Common myeloid progenitor, CD34-positive (primary cell): ENCODE results near the gene CHMP6.

Experiments used
- CTCF ChIA-PET: fragments of 350-600 bp; sonication (Branson Sonifier 250); formaldehyde crosslinking; loops from one replicate; lab custom pipeline; 2021; ENCODE audit warnings: antibody characterized with exemption; lab: Charles Lee
- POLR2A ChIA-PET: fragments of 350-600 bp; sonication (Branson Sonifier 250); formaldehyde crosslinking; loops from one replicate; lab custom pipeline; 2021; ENCODE audit warnings: antibody characterized with exemption; lab: Charles Lee
- DNase-seq, 3 donors: peaks; one replicate each; pipeline versions ENCODE4 v3.0.0 to v3.0.0-alpha.2; 2013
- H3K27ac ChIP-seq, 2 experiments: 1 replicate in 1 of 2; 2 replicates in 1 of 2; pipeline ENCODE4 v1.7.0; 2013; ENCODE audit warnings: inconsistent platforms in 2 of 2, low read length in 2 of 2, mild to moderate bottlenecking in 2 of 2, low read depth in 1 of 2, moderate library complexity in 1 of 2; ENCODE audit not compliant: severe bottlenecking in 2 of 2, insufficient read depth in 1 of 2, poor library complexity in 1 of 2
- H3K27me3 ChIP-seq, 5 experiments: replicated peaks in 2 of 5; 1 replicate in 3 of 5; 2 replicates in 2 of 5; pipeline versions ENCODE4 v1.6.1 to v1.7.0; 2013; ENCODE audit warnings: low read length in 4 of 5, mild to moderate bottlenecking in 2 of 5, moderate library complexity in 2 of 5, inconsistent platforms in 1 of 5; ENCODE audit not compliant: insufficient read depth in 5 of 5, control insufficient read depth in 4 of 5
- H3K36me3 ChIP-seq, 4 experiments: 1 replicate in 2 of 4; 2 replicates in 2 of 4; pipeline versions ENCODE4 v1.6.1 to v1.7.0; 2013; ENCODE audit warnings: low read length in 3 of 4, control low read depth in 1 of 4, mild to moderate bottlenecking in 1 of 4; ENCODE audit not compliant: control insufficient read depth in 4 of 4, insufficient read depth in 4 of 4
- H3K4me1 ChIP-seq, 4 experiments: 1 replicate in 3 of 4; 2 replicates in 1 of 4; pipeline versions ENCODE4 v1.6.1 to v1.7.1; 2013; ENCODE audit warnings: low read length in 3 of 4, mild to moderate bottlenecking in 3 of 4, control low read depth in 1 of 4, inconsistent platforms in 1 of 4, moderate library complexity in 1 of 4; ENCODE audit not compliant: control insufficient read depth in 4 of 4, insufficient read depth in 4 of 4; ENCODE audit errors: control extremely low read depth in 1 of 4
- H3K4me3 ChIP-seq, 7 experiments: 1 replicate in 4 of 7; 2 replicates in 3 of 7; pipeline versions ENCODE4 v1.5.1 to v1.7.0; 2013; ENCODE audit warnings: mild to moderate bottlenecking in 7 of 7, low read length in 6 of 7, moderate library complexity in 6 of 7, inconsistent platforms in 2 of 7, low read depth in 2 of 7, control low read depth in 1 of 7; ENCODE audit not compliant: insufficient read depth in 4 of 7, control insufficient read depth in 1 of 7; ENCODE audit errors: extremely low read depth in 1 of 7
- H3K9me3 ChIP-seq, 5 experiments: 1 replicate in 4 of 5; 2 replicates in 1 of 5; pipeline versions ENCODE4 v1.6.1 to v1.7.1; 2013; ENCODE audit warnings: low read length in 4 of 5, mild to moderate bottlenecking in 2 of 5, inconsistent platforms in 1 of 5, low read depth in 1 of 5, moderate library complexity in 1 of 5; ENCODE audit not compliant: control insufficient read depth in 4 of 5, insufficient read depth in 2 of 5; ENCODE audit errors: control extremely low read depth in 1 of 5
- WGBS: methylation state at CpG from one replicate; pipeline ENCODE4 v1.1.5; 2013; ENCODE audit not compliant: insufficient coverage; 5-methylcytosine and 5-hydroxymethylcytosine counted together

Gene CHMP6

DNA sequence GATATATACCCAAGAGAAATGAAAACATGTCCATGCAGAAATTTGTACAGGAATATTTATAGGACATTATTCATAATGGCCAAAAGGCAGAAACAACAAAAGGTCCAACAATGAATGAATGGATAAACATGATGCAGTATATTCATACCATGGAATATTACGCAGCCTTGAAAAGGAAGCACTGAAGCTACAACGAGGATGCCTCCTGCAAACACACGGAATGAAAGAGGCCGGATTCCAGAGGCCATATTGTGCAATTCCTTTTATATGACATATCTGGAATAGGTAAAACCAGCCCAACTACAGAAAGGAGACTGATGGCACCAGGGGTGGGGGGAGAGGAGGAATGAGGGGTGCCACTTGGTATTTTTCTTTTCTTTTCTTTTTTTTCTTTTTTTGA, 14.5 kb upstream of the CHMP6 start:
- DNase-seq, result no peak
- 100% methylated on average over 2 of the region's 4 CpGs for WGBS
- Histone ChIP-seq H3K27me3 (peaks cover 0 to 4% (median 0%) of the 10 kb centered on the region in 5 experiments), H3K4me1 (peaks cover 0 to 11% (median 9%) of the 10 kb centered on the region in 4 experiments), H3K36me3 (no peaks in the 10 kb centered on the region), H3K4me3 (no peak overlapping the region), H3K27ac (no peak overlapping the region), H3K9me3 (no peaks in the 10 kb centered on the region)
- ChIA-PET CTCF (no interaction called here), POLR2A (interaction anchor here (0.7 kb wide), 1 partner anchor 65 kb away, joined by 4 read pairs; no protein-coding TSS in a partner anchor)

DNA sequence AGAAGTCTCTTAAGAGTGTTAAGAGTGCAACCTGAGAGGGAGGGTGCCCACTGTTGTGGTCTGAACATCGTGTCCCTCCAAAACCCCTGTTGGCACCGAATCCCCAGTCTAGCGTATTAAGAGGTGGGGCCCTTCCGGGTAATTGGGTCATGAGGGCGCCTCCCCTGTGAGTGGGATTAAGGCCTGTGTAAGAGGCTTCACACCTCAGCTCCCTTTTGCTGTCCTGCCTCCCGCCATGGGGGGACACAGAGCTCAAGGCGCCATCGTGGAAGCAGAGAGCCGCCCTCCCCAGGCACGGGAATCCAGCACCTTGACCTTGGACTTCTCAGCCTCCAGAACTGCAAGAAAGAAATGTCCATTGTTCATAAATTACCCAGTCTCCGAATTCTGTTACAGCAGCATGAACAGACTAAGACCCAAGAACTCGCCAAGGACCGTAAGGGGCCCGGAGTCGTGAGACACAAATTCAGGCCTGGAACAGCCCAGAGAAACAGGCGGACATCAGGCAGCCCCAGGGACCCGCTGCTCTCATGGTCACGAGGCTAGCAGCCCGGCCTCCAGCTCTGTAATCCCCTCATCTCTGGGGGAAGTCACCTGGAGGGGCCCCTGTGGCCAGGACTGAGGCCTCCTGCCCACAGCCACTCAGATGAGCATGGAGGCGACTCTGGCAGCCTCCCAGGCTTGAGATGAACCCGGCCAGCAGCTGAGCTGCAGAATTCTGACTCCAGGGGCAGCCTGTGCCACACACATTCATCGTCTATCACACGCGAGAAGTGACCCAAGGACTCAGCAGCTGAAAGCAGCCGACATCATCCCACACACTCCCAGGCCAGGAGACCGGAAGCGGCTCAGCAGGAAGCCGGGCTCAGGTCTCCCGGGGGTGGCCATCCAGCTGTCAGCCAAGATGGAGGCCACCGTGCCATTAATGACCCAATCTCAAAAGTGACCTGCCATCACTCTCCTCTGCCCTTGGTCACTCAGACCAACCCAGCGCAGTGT, 12.8 kb upstream of the CHMP6 start:
- Histone ChIP-seq H3K9me3 (no peaks in the 10 kb centered on the region), H3K4me1 (peaks cover 0 to 11% (median 9%) of the 10 kb centered on the region in 4 experiments), H3K36me3 (no peaks in the 10 kb centered on the region), H3K4me3 (no peak overlapping the region), H3K27ac (no peak overlapping the region), H3K27me3 (peaks cover 0 to 2% (median 0%) of the 10 kb centered on the region in 5 experiments)
- 95% methylated on average over 31 of the region's 31 CpGs for WGBS
- POLR2A ChIA-PET, result no interaction called here
- CTCF ChIA-PET, result interaction anchor here (0.6 to 1.5 kb wide), 4 partner anchors 8 to 551 kb away, joined by 3 to 5 read pairs (median 4); no protein-coding TSS in a partner anchor
- no peak for DNase-seq

DNA sequence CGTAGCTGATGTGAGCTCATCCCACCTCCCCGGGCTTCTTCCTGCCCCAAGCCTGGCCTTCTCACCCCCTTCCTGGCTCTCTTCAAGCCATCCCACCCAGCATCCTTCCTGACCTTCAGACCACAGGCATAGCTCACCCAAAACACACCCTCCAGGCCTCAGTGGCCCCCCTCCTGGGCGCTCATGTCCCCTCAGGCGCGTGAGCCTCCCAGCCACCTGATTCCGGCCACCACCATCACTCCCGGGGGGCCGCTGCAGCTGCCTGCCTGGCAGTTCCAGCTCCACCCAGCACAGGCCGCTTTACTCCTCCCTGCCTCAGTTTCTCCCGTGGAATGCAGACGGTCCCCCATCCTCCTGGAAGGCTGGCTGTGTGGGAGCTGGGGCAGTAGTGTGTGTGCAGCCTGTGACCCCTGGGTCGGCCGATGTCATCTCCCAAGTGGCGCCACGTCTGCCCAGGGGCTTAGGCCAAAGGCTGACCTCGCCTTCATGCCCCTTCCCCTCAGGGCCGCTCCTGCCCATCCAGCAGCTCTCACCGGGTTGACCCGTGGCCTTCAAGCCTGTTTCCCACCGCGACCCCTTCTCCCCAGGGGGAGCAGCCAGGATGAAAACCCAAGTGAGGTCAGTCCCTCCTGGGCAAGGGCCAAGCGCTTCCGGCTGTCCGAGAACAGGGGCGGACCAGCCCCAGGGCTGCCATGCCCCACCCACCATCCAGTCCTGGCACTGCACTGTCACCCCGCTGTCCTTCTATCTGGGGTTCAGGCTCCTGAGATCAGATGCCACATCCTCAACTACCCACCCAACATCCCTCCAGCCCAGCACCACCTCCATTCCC, 11.9 kb upstream of the CHMP6 start:
- Histone ChIP-seq H3K27ac (no peak overlapping the region), H3K27me3 (peaks cover 0 to 2% (median 0%) of the 10 kb centered on the region in 5 experiments), H3K9me3 (no peaks in the 10 kb centered on the region), H3K36me3 (no peaks in the 10 kb centered on the region), H3K4me3 (no peak overlapping the region), H3K4me1 (peaks cover 0 to 11% (median 9%) of the 10 kb centered on the region in 4 experiments)
- 97% methylated on average over 17 of the region's 26 CpGs for WGBS
- no peak for DNase-seq
- ChIA-PET CTCF (interaction anchor here (0.6 to 1.5 kb wide), 4 partner anchors 8 to 552 kb away, joined by 3 to 5 read pairs (median 4); no protein-coding TSS in a partner anchor), POLR2A (no interaction called here)

DNA sequence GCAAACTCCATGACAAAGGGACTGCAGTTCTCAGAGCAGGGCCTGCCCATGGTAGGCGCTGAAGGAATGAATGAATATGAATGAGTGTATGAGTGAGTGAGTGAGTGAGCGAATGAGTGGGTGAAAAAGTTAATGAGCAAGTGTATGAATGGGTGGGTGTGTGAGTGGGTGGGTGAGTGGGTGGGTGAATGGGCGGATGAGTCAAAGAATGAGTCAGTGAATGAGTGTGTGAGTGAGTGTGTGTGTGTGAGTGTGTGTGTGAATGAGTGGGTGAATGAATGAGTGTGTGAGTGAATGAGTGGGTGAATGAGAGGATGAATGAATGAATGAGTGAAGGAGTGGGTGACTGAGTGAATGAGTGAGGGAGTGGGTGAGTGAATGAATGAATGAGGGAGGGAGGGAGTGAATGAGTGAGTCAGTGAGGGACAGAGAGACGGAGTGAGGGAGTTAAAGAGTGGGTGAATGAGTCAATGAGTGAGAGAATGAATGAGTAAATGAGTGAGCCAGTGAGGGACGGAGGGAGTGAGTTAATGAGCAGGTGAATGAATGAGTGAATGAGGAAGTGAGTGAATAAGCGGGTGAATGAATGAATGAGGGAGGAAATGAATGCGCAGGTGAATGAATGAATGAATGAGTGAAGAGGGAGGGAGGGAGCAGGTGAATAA, 11.1 kb upstream of the CHMP6 start:
- Histone ChIP-seq H3K36me3 (no peaks in the 10 kb centered on the region), H3K4me3 (peak overlapping the region in 1 of 7 experiments; percentile 42), H3K9me3 (no peaks in the 10 kb centered on the region), H3K4me1 (peaks cover 0 to 11% (median 9%) of the 10 kb centered on the region in 4 experiments), H3K27ac (no peak overlapping the region), H3K27me3 (peaks cover 0 to 2% (median 0%) of the 10 kb centered on the region in 5 experiments)
- POLR2A ChIA-PET, result no interaction called here
- DNase-seq, result peak; percentile 33 to 75 (median 59)
- 58% methylated on average over 7 of the region's 7 CpGs for WGBS
- CTCF ChIA-PET, result no interaction called here

DNA sequence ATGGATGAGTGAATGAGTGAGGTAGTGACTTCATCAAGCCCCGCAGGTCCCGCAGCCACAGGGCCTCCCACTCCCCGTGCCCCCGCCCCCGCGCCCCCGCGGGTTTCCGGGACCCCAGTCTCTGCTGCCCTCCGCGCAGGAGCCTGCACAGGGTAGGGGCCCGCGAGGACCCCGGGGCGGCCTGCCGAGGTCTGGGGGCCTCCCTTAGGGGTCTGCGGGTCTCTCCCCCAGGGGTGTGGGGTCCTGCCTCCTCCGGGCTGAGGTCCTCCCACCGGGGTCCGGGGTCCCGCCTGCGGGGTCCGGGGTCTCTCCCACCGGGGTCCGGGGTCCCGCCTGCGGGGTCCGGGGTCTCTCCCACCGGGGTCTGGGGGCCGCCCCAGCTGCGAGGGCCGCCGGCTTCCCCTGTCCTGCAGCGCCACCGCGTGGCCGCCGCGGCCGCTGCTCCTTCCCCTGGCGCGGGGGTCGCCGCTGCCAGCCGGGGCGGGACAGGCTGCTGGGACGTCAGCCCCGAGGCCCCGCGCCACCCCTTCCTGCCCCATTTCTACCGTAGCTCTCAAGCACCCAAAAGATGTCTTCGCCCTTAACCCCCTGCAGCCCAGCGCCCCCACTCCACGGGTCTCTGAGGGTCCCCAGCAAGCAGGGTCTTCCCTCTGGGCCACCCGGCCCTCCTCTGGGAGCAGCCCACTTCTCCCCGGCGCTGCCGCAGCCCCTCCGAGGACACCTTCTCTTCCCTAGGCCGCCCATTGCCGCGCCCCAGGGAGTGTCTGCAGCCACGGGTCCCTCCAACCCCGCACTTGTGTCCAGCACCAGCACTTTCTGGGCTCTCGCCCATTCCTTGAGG, 10.4 kb upstream of the CHMP6 start:
- Histone ChIP-seq H3K9me3 (no peaks in the 10 kb centered on the region), H3K4me3 (peak overlapping the region in 2 of 7 experiments; percentile 16 to 28), H3K27me3 (peaks cover 0 to 2% (median 0%) of the 10 kb centered on the region in 5 experiments), H3K27ac (no peak overlapping the region), H3K36me3 (no peaks in the 10 kb centered on the region), H3K4me1 (peaks cover 0 to 17% (median 12%) of the 10 kb centered on the region in 4 experiments)
- ChIA-PET CTCF (no interaction called here), POLR2A (no interaction called here)
- WGBS, result 7% methylated on average over 59 of the region's 65 CpGs
- DNase-seq, result peak; percentile 34 to 59 (median 58)

DNA sequence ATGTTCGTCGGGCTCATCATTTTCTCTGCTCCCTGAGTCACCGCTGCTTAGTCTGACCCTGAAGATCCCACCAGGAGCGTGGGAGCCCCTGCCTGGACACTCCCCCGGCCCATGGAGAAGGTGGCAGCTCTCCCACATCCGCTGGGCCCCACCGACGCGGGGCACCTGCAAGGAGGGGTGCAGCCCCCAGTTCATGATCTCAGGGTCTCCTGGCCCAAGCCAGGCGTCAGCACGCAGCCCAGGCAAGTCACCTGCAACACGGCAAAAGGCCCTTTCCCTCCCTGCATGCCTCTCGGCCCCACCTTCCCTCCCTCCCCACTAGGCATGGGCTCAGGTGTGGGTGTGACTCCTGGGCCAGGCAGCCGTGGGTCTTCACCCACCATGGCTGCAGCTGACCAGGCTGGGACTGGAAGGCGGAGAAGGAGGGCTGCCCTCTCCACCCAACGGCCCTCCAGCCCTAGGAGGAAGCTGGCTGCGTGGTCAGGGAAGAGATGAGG, 9.7 kb upstream of the CHMP6 start:
- WGBS, result 90% methylated on average over 8 of the region's 17 CpGs
- ChIA-PET CTCF (no interaction called here), POLR2A (no interaction called here)

More for the DNA sequence above, 9.7 kb upstream of the CHMP6 start:
- no peaks in the 10 kb centered on the region for H3K36me3 ChIP-seq
- DNase-seq, result no peak
- no peaks in the 10 kb centered on the region for H3K9me3 ChIP-seq
- no peak overlapping the region for H3K27ac ChIP-seq
- H3K4me1 ChIP-seq, result peaks cover 0 to 24% (median 16%) of the 10 kb centered on the region in 4 experiments
- H3K27me3 ChIP-seq, result peaks cover 0 to 2% (median 0%) of the 10 kb centered on the region in 5 experiments
- no peak overlapping the region for H3K4me3 ChIP-seq
